Hematopoietic multipotent progenitor cell treated with erythropoietin and hydrocortisone succinate and interleukin-3 and kit ligand, for 8 days (in vitro differentiated cells): ENCODE measurements around the gene EXOC3L4.

Source experiments
- DNase-seq: peaks from one replicate; pipeline ENCODE4 v3.0.0-alpha.2; 2015

The EXOC3L4 gene

DNA sequence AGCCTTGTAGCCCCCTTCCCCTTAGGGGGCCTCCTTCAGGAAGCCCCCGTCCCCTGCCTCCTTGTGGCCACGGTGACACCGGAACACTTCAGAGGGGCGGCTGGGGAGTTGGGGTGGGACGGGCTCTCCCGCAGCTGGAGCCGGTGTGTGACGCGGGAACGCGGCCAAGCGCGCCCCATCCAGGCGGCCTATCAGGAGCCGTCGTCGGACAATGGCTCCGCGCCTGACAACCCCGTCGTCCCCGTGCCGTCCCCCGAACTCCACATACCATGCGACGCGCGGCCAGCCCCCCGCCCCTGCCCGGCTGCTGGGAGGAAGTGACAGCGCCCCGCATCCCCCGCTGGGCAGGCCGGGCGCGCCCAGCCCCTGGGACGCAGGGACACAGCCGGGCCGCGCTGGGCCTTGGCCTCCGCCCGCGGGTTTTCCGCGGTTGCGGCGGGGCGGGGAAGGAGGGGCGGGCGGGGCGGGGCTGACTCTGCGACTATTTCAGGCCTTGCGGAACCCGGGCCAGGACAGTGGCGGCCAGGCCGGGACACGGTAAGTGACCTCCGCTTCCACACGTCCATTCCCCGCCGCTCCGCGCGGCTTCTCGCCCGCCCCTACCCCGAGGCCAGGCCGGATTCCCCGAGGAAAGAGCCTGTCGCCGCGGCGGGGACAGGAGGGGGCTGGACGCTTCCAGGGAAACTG, 28.6 kb downstream of the EXOC3L4 start, which contains the start of gene TNFAIP2:
TSS of gene TNFAIP2 (plus strand) at position 515 of the 687 bp plus-strand sequence. CDS start 2,997 bp downstream, outside the sequence.
- no peak for DNase-seq

DNA sequence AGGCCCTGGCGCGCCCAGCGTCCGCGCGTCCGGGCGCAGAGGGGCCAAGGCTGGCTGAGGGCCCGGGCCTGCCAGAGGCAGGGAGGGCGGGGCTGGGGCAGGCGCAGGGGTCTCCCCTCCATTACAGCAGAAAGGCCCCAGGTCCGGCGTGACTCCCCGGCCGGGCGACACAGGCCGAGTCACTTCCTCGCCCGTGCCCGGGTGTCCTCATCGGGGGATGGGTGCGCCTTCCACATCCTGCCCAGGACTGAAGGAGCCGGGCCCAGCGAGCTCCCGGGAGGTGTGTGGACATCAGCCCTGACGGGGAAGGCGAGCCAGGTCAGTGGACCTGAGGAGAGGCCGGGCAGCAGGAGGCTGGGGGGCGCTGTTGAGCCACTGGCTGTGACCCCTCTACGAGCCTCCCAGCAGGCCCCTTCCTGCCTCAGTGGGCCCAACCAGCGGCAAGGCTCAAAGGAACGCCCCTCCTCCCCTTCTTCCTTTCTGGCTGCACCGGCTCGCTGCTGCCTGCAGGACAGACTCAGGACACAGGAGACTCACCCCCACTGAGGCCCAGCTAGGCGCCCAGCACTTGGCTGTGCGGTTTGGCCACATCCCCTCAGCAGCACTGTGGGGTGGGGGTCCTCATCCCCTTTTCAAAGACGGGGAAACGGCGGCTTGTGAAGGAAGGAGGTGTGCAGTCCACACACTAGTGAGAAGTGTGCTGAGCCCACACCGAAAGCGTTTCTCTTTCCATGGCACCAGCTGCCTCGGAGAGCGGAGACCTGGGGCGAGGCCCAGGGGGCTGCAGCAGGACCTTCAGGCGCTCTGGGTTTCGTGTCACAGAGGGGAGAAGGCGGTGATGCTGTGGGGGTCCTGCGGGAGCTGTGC, 29.3 kb downstream of the EXOC3L4 start:
- no peak for DNase-seq

DNA sequence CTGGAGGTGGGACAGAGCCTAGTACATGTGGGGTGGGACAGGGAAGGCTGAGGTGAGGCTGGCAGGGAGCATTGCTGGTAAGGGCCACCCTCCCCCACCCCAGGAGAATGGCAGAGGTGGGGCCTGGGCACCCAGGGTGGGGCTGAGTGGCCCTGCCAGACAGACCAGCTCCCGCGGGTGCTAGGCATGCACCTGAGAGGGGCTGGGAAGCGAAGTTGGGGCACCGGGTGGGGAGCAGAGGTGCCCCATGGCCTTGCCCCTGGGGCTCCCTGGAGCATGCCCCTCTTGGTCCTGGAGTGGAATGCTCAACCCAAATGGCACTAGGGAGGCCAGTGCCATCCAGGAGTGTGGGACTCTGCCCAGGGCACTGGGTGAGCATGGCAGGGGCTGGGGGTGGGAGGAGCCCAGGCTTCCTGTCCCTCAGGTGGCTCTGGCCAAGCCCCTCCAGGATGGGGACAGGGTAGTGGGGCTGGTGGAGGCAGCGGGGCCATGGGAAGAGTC, 30.0 kb downstream of the EXOC3L4 start:
- no peak for DNase-seq

DNA sequence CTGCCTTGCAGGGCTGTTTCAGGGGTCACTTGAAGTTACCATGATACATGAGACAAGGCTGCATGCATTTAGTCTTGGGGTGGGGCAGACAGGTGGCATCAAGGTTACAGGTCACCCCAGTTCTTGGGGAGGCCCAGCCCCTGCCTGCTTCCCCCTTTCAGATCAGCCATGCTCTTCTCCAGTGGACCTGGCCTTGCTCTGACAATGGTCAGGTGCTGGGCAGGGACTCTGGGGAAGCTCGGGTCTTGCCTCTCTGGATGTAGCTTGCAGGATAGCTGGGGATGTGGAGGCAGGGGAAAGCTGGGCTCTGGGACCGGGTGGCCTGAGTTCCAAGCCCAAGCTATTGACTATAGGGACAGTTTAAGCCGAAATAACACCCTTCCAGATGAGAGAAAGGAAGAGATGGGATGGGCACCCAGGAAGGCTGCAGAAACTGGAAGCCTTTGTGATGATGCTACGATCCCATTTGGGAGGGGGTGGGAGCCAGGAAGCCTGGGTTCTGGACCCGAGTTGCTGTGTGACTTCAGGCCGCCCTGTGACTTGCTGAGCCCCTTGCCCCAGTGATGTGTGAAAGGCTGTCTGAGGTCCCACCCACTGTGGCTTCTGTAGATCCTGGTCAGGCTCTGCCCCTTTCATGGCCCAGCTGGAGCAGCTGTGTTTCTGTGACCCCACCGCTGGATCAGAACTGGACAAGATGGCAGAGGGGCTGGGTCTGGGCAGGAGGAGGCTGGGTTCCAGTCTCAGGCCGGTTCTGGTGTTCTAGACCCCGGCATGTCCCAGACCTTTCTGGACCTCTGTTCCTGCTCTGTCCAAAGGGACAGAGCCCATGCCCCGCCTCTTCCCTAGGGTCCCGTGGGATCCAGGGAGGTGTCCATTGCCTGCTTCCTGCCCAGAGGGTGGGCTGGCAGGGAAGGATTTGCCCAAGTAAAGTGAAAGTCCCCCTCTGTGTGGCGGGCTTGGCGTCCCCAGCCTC, 30.9 kb downstream of the EXOC3L4 start:
- DNase-seq, result no peak

DNA sequence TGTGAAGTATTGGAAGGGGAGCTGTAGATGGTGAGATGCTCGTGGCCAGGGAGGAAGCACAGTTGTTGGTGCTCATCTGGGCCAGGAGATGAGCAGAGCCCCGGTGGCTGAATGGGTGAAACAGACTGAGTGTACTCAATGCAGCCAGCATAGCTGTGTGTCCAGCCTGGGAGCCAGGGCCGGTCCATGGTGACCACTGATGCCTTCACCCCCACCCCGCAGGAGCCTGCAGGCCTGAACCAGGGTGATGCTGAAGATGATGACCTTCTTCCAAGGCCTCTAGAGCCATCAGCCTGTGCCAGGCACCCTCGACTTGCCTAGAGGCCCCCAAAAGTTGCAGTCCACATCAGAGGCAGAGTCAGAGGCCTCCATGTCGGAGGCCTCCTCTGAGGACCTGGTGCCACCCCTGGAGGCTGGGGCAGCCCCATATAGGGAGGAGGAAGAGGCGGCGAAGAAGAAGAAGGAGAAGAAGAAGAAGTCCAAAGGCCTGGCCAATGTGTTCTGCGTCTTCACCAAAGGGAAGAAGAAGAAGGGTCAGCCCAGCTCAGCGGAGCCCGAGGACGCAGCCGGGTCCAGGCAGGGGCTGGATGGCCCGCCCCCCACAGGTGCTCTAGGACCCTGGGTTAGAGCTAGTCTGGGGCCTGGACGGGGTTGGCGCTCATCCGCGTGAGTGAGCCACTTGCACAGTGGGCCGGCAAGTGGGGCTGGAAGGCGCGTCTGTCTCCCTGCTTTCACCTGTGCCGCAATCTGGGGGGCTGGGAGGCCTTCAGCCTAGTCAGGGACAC, 31.8 kb downstream of the EXOC3L4 start:
- no peak for DNase-seq

DNA sequence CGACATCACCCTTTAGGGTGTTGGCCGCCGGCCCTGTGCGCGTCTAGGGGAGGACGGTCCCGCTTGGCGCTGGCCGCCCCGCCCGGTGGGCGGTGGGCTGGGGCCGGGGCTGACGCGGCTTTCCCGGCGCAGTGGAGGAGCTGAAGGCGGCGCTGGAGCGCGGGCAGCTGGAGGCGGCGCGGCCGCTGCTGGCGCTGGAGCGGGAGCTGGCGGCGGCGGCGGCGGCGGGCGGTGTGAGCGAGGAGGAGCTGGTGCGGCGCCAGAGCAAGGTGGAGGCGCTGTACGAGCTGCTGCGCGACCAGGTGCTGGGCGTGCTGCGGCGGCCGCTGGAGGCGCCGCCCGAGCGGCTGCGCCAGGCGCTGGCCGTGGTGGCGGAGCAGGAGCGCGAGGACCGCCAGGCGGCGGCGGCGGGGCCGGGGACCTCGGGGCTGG, 32.4 kb downstream of the EXOC3L4 start:
- DNase-seq, result no peak

DNA sequence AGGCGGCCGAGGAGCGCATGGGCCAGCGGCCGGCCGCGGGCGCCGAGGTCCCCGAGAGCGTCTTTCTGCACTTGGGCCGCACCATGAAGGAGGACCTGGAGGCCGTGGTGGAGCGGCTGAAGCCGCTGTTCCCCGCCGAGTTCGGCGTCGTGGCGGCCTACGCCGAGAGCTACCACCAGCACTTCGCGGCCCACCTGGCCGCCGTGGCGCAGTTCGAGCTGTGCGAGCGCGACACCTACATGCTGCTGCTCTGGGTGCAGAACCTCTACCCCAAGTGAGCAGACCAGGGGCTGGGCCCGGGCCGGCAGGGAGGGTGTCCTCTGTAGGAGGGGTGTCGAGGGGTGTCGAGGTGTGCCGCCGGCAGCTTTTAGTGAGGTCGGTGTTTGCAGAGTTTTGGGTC, 32.8 kb downstream of the EXOC3L4 start:
- DNase-seq, result no peak

DNA sequence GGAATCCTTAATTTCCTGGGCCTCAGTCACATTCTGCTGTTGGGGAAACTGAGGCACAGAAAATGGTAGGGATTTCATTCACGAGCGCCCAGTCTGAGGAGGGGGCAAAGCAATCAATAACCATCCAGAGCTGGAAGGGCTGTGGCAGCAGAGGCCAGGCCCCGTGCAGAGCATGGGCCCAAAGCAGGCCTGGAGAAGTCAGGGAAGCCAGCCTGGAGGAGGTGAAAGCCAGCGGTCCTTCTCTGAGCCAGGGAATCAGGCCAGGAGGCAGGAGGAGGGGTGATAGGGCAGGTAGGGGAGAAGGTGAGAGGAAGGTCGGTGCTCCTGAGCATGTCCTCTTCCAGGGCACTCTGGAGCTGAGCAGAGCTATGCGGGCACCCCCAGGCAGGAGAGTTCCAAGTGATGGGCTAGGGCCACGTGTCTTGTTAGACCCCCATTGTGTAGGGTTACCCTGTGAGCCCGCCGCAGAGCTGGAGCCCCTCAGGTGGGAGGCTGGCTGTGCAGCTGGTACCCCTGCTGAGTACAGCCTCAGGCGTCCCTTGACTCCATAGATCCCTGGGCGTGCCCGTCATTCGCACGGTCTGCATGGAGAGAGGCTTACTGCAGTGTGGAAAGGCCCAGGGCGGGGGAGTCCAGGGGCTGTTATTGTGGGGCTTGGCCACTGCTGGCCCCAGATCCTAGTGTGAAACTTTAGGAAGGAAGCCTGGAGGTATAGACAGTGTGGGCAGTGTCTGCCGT, 33.5 kb downstream of the EXOC3L4 start:
- DNase-seq, result no peak

DNA sequence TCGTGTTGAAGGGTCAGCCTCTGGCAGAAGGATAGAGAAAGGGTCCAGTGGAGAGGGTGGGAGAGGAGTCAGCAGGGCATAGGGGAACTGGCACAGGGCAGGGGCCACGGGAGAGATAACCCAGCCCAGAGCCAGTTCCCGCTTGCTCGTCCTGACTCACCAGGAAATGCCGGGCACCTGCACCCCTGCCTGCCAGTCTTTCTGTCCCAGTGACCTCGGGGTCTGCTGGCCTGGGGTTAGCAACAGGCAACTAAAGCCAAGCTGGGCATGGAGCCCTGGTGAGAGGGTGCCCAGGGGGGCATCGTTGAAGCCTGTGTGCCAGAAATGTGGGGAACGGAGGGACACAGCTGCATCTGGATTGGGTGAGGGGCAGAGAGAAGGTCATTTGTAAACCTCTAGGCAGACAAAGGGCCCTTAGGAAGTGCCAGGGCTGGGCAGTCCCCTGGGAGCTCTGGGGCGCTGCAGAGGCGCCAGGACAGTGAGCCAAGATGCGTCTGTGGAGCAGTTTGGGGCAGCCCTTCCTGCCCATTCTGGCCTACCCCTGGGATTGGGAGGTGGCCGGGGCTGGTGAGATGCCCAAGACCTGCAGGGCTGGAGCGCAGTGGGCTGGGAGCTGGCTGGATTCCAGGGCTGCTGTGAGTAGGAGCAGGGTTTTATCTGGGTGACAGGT, 34.2 kb downstream of the EXOC3L4 start:
- DNase-seq, result no peak

DNA sequence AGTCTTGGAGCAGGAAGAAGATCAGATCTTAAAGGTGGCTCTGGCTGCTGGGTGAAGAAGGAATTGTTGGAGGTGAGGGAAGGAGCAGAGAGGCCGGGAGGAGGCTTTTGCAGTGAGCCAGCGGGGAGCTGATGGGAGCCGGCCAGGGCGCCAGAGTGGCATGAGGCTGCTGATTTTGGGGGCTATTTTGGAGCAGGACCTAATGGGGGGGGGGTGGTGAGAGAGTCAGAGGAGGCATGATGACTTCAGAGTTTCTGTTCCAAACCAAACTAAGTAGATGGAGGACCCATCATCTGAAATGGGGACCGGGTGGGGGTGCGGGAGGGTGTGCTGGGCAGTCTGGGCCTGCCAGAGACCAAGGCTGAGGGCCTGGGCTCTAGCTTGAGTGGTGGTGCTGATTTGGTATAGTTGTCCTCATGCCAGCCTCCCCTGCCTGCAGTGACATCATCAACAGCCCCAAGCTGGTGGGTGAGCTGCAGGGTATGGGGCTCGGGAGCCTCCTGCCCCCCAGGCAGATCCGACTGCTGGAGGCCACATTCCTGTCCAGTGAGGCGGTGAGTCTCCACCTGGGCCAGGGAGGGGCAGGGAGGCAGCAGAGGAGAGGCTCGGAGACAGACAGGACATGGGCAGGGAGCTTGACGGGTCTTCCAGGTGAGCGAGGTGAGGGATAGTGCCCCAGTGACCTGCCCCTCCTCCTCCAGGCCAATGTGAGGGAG, 34.9 kb downstream of the EXOC3L4 start:
- no peak for DNase-seq

DNA sequence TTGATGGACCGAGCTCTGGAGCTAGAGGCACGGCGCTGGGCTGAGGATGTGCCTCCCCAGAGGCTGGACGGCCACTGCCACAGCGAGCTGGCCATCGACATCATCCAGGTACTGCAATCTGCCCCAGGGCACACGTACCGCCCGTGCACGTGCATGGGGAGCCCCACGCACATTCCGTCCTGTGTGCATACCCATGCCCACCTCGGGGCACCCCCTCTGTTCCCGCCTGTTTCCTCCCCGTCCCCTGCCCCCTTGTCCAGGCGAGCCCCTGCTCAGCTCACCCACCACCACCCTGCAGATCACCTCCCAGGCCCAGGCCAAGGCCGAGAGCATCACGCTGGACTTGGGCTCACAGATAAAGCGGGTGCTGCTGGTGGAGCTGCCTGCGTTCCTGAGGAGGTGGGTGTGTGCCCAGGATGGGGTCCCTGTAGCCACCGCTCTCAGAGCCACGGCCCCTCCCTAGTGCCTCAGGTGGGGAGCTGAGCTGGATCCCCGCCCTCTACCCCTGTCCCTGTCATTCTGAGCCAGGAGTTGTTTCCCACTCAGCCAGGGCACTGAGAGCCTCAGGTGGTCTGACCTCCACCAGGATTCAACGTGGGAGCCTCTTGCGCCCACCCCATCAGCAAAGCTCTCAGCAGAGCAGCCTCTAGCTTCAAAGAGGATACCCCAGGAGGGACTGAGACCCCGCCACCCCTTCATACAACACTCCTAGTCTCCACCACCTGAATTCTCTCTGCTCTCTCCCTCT, 35.7 kb downstream of the EXOC3L4 start:
- DNase-seq, result no peak

DNA sequence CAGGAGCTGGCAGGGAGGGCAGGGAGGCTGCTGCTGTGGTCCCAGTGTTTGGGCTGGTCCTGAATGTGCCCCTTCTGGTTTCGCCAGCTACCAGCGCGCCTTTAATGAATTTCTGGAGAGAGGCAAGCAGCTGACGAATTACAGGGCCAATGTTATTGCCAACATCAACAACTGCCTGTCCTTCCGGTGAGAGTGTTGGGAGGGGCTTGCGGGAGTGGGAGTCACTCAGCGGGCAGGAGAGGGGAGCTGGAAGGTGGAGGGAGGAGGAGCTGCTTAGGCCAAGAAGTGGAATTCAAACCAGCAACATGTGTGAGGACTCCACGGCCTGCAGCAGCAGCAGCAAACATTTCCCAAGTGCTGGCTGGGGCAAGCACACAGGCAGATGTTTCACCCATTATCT, 36.4 kb downstream of the EXOC3L4 start:
- DNase-seq, result no peak

DNA sequence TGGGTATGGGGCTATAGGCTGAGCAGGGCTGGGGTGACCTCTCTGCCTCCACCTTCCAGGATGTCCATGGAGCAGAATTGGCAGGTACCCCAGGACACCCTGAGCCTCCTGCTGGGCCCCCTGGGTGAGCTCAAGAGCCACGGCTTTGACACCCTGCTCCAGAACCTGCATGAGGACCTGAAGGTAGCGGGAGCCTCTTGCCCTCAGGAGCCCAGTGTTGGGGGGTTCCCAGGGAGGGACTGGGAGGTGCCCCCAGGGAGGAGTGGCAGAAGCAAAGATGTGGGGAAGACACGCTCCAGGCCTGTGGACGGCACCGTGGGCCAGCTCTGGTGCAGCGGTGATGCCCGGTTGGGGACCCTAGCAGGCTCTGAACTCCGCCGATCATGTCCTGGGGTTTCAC, 37.1 kb downstream of the EXOC3L4 start:
- no peak for DNase-seq

DNA sequence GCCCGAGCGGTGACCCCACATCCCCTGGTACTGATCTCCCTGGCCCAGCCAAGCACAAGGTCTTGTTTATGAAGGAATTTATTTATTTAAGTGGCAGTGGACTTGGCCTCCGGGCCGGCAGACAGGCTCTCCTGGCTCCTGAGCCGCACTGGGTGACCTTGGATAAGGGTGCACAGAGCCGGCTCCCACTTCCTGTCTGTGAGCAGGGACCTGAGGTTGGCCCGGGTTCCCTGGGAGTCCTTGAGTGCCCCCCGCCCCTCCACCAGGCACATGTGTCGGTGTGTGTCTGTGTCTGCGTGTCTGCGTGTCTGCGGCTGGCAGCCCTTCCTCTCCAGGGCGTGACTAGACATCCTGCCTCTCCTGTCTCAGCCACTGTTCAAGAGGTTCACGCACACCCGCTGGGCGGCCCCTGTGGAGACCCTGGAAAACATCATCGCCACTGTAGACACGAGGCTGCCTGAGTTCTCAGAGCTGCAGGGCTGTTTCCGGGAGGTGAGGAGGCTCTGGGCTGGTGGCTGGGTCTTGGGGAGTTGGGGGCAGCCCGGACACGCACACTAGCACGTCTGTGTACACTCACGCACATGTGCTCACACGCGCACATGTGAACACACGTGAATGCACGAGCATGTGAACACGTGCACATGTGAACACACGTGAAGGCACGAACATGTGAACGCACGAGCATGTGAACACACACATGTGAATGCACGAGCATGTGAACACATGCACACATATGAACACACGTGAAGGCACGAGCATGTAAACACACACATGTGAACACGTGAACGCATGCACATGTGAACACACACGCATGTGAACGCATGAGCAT, 38.1 kb downstream of the EXOC3L4 start:
- DNase-seq, result no peak

DNA sequence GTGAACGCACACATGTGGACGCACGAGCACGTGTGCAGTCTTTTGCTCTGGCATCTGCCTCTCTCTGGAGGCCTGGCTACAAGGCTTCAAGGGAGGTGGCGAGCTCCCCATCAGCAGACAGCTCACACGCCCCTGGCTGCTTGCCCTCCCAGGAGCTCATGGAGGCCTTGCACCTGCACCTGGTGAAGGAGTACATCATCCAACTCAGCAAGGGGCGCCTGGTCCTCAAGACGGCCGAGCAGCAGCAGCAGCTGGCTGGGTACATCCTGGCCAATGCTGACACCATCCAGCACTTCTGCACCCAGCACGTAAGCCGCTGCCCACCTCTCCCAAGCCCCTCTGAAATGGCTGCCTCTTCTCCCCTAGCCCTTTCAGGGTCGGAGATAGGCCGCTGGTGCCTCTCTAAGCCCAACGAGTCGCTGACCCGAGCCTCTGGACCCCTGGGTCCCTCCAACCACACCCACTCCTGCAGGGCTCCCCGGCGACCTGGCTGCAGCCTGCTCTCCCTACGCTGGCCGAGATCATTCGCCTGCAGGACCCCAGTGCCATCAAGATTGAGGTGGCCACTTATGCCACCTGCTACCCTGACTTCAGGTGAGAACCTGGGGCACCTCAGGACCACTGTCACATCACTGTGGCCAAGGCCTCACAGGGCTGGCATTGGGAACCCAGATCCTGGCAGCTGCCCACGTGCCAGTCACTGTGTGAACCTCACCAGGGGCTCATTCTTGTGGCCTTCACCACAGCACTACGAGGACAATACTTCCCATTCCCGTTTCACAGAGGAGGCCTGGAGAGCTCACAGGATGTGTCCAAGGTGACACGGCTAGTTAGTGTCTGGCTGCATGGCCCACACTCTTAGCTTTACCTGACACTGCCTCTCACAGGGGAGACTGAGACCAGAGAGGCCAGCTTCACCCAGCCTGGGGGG, 39.0 kb downstream of the EXOC3L4 start:
- DNase-seq, result no peak

DNA sequence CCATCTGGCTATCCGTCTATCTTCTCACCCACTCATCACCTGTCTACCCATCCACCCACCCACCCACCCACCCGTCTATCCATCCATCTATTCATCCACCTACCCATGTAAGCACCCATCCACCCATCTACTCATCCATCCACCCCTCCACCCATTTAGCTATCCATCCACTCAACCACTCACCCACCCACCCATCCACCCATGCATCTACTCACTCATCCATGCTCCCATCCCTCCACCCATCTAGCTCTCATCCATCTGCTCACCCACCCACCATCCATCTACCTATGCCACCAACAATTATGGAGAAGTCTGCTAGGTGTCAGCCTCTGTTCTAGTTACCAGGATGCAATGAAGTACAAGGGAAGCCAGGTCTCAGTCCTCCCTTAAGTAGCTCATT, 39.9 kb downstream of the EXOC3L4 start:
- DNase-seq, result no peak

DNA sequence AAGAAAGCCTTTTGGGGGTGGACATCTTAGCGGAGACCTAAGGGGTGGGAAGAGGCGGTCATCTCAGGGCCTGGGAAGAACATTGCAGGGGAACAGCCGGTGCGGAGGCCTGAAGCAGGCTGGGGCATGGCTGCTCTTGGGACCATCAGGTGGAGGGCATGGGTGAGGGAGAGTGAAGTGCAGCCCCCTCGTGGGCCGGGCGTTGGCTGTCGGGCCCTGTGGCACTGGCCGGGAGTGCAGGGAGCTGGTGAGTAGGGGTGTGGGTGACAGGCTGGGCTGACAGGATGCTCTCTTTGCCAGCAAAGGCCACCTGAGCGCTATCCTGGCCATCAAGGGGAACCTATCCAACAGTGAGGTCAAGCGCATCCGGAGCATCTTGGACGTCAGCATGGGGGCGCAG, 40.4 kb downstream of the EXOC3L4 start:
- no peak for DNase-seq
